ENCODE data around the gene ST6GALNAC6.
"Not testable (repeated sequence)": the region's sequence is repeated elsewhere in the genome, so short reads cannot be mapped to it uniquely, and the experiment has no call there.

ST6GALNAC6 gene

GRCh38 chr9:127873223-127873691 is 26.1 kb downstream of the ST6GALNAC6 start:
- DNase-seq (ENCODE audit: low read depth in 3 of 3), result no peak

GRCh38 chr9:127872369-127873222 is 26.8 kb downstream of the ST6GALNAC6 start:
- DNase-seq (ENCODE audit: low read depth in 3 of 3), result no peak

GRCh38 chr9:127871531-127871930 is 27.9 kb downstream of the ST6GALNAC6 start:
- DNase-seq (ENCODE audit: low read depth in 3 of 3), result no peak

- DNase-seq (ENCODE audit: low read depth in 3 of 3), result no peak
These were observed 28.5 kb downstream of the ST6GALNAC6 start for GRCh38 chr9:127870887-127871286.

- DNase-seq (ENCODE audit: low read depth in 3 of 3), result not testable (repeated sequence)
These were observed 29.3 kb downstream of the ST6GALNAC6 start for GRCh38 chr9:127870153-127870491.

- DNase-seq (ENCODE audit: low read depth in 3 of 3), result peak; percentile 58 to 80 (median 78)
These were observed 29.9 kb downstream of the ST6GALNAC6 start for GRCh38 chr9:127869310-127870152.

- DNase-seq (ENCODE audit: low read depth in 3 of 3), result no peak
These were observed 31.0 kb downstream of the ST6GALNAC6 start for GRCh38 chr9:127868278-127868902.

GRCh38 chr9:127867356-127868277 is 31.8 kb downstream of the ST6GALNAC6 start:
- no peak for DNase-seq (ENCODE audit: low read depth in 3 of 3)

GRCh38 chr9:127866535-127866934 is 32.9 kb downstream of the ST6GALNAC6 start:
- no peak for DNase-seq (ENCODE audit: low read depth in 3 of 3)

- peak in 2 of 3 donors; percentile 20 to 29 for DNase-seq (ENCODE audit: low read depth in 3 of 3)
These were observed 33.5 kb downstream of the ST6GALNAC6 start for GRCh38 chr9:127865645-127866464.

- DNase-seq (ENCODE audit: low read depth in 3 of 3), result no peak
These were observed 36.2 kb downstream of the ST6GALNAC6 start for GRCh38 chr9:127863191-127863621.

- DNase-seq (ENCODE audit: low read depth in 3 of 3), result no peak
These were observed 37.1 kb downstream of the ST6GALNAC6 start for GRCh38 chr9:127862075-127863011.

- no peak for DNase-seq (ENCODE audit: low read depth in 3 of 3)
These were observed 38.6 kb downstream of the ST6GALNAC6 start for GRCh38 chr9:127860779-127861178.

- no peak for DNase-seq (ENCODE audit: low read depth in 3 of 3)
These were observed 39.1 kb downstream of the ST6GALNAC6 start for GRCh38 chr9:127860260-127860659.

GRCh38 chr9:127858041-127858512 is 41.3 kb downstream of the ST6GALNAC6 start:
- no peak for DNase-seq (ENCODE audit: low read depth in 3 of 3)

- DNase-seq (ENCODE audit: low read depth in 3 of 3), result no peak
These were observed 42.1 kb downstream of the ST6GALNAC6 start for GRCh38 chr9:127857278-127857677.

GRCh38 chr9:127856729-127857116 is 42.7 kb downstream of the ST6GALNAC6 start:
- DNase-seq (ENCODE audit: low read depth in 3 of 3), result no peak

- DNase-seq (ENCODE audit: low read depth in 3 of 3), result no peak
These were observed 43.2 kb downstream of the ST6GALNAC6 start for GRCh38 chr9:127856094-127856728.

Measured in stimulated activated CD4-positive, alpha-beta T cell treated with anti-CD3 and anti-CD28 coated beads, TNF-alpha, amount 100 ng/mL, for 48 hours (primary cell).